Prostate gland (tissue), 2 donors: ENCODE data around the gene SAP30BP.

ENCODE experiments used
- CTCF ChIP-seq, 4 experiments: fragments of 200-600 bp in 2 of 4; fragments of 450-650 bp in 2 of 4; sonication (generic) in 2 of 4; IDR thresholded peaks; 1 replicate in 3 of 4; 2 replicates in 1 of 4; pipeline ENCODE4 v1.5.1; 2016 to 2019; ENCODE audit warnings: antibody characterized with exemption in 4 of 4, mild to moderate bottlenecking in 2 of 4, moderate library complexity in 2 of 4
- POLR2A ChIP-seq: fragments of 450-650 bp; IDR thresholded peaks from one replicate; pipeline ENCODE4 v1.6.1; 2016; ENCODE audit warnings: antibody characterized with exemption, mild to moderate bottlenecking
- POLR2AphosphoS5 ChIP-seq: sonication (generic); formaldehyde crosslinking; IDR thresholded peaks from one replicate; pipeline ENCODE4 v1.6.1; 2017; ENCODE audit warnings: antibody characterized with exemption

- no peak for TF ChIP-seq POLR2A
- TF ChIP-seq CTCF (IDR thresholded peaks at IDR 0.05): no peak
- no peak for TF ChIP-seq POLR2AphosphoS5
Observed at GRCh38 chr17:75670868-75671267, 3.7 kb downstream of the SAP30BP start.
